HG03432 (cell line): ENCODE data around the gene FGF6.

Source experiments
- ATAC-seq: cut with Tn5 transposase; IDR thresholded peaks from one replicate; pipeline ENCODE4 v1.9.1; 2021; ENCODE audit warnings: mild to moderate bottlenecking, moderate library complexity; ENCODE audit not compliant: unreplicated experiment

The FGF6 gene

GRCh38 chr12:4448371-4448940, 2.8 kb upstream of the FGF6 start:
- ATAC-seq: no peak

GRCh38 chr12:4447151-4447550, 1.5 kb upstream of the FGF6 start:
- no peak for ATAC-seq

- ATAC-seq: no peak
These were observed 720 bp upstream of the FGF6 start for GRCh38 chr12:4446335-4446734.

- ATAC-seq: no peak
These were observed 1.6 kb downstream of the FGF6 start for GRCh38 chr12:4444031-4444430.

- ATAC-seq: no peak
These were observed 2.0 kb downstream of the FGF6 start for GRCh38 chr12:4443616-4444015.

GRCh38 chr12:4441355-4442335, 4.0 kb downstream of the FGF6 start:
- no peak for ATAC-seq

- no peak for ATAC-seq
These were observed 5.3 kb downstream of the FGF6 start for GRCh38 chr12:4440187-4440941.

- no peak for ATAC-seq
These were observed 5.9 kb downstream of the FGF6 start for GRCh38 chr12:4439736-4440135.

- no peak for ATAC-seq
These were observed 6.6 kb downstream of the FGF6 start for GRCh38 chr12:4438834-4439596.

- no peak for ATAC-seq
These were observed 10.1 kb downstream of the FGF6 start for GRCh38 chr12:4435537-4435936.

GRCh38 chr12:4434706-4435425, 10.7 kb downstream of the FGF6 start:
- ATAC-seq: no peak

- no peak for ATAC-seq
These were observed 11.3 kb downstream of the FGF6 start for GRCh38 chr12:4434301-4434700.

GRCh38 chr12:4433745-4434058, 11.9 kb downstream of the FGF6 start:
- no peak for ATAC-seq

GRCh38 chr12:4432878-4433744, 12.5 kb downstream of the FGF6 start:
- no peak for ATAC-seq

GRCh38 chr12:4431866-4432265, 13.7 kb downstream of the FGF6 start:
- no peak for ATAC-seq

GRCh38 chr12:4431436-4431835, 14.2 kb downstream of the FGF6 start:
- ATAC-seq: no peak

- no peak for ATAC-seq
These were observed 21.2 kb downstream of the FGF6 start for GRCh38 chr12:4424422-4424821.

GRCh38 chr12:4423528-4424195, 22.0 kb downstream of the FGF6 start:
- ATAC-seq: no peak

- no peak for ATAC-seq
These were observed 22.6 kb downstream of the FGF6 start for GRCh38 chr12:4422985-4423384.
